Measurements from ENCODE around the gene ATP6V1G1.

GRCh38 chr9:114631166-114631565, 43.6 kb downstream of the ATP6V1G1 start:
- TF ChIP-seq CTCF (conservative IDR thresholded peaks at IDR 0.05; ENCODE audit: low read length) (no peak), EZH2phosphoT487 (IDR thresholded peaks at IDR 0.05; ENCODE audit: borderline replicate concordance, low read depth, low read length) (no peak)

All from OCI-LY7 (cell line).